ENCODE measurements around the gene KLF15. TPM values are rescaled to one million over a fixed set of nuclear protein-coding genes. Genes with fewer than 3 reads are reported as not detected.

The KLF15 gene
- total RNA-seq (2012; rRNA removed) (under 0.01 and 0.18 TPM in 2 replicates), polyA plus RNA-seq (2012; rRNA removed) (0.14 and 0.24 TPM in 2 replicates), Bru-seq, nascent RNA (percentile 32 among the genes with signal in this experiment), BruChase-seq, experiment 1, labeled RNA remaining after a 6-hour chase (percentile 32 among the genes with signal in this experiment), BruChase-seq, experiment 2, labeled RNA remaining after a 2-hour chase (percentile 23 among the genes with signal in this experiment)
- 0.02 and 0.22 TPM in 2 replicates for polyA plus RNA-seq (2012; cell fraction: cytosol; rRNA removed)
- 0.22 and 0.57 TPM in 2 replicates for polyA plus RNA-seq (2012; cell fraction: nucleus; rRNA removed; ENCODE audit: low replicate concordance)
- long read RNA-seq: 0 reads

DNA sequence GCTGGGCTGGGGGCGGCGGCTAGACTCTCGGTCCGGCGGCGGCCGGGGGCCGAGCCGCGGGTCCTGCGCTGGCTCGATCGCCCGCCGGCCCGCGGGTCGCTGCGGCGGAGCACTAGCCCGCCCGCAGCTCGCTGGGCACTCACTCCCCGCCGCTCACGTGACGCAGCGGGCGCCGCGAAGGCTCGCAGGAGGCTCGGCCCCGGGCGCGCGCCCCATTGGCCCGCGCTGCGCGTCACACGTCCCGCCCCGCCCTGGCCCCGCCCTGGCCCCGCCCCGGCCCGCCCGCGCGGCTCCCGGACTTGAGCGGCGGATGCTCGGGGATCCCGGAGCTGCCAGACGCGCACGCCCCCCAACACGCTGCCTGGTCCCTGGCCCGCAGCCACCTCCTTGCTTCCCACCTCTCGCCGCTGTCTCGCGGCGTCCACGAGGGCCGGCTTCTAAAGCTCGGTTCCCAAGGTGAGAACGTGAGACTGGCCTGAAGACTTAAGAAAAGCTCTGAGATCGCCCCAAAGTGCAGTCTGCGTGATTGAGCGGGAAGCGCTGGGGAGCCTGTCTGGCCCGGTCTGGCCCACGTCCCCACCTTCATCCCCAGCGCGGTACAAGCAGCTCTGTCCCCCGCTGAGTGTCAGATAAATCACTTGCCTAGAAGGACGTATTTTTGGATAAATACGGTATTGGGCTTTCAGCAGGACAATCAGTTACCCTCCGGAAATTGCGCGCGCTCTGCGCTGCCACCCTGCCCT, at the start of gene KLF15:
KLF15 (minus strand) TSS at position 114 of the 743 bp plus-strand sequence. CDS start 4,486 bp downstream, outside the sequence.
- Histone ChIP-seq H4K5ac (ENCODE audit: low read depth, low read length) (no peak within 1 kb of the TSS), H3K4me2 (ENCODE audit: low read depth, low read length) (peak within 1 kb of the TSS; percentile 96), H3K4me3 (ENCODE audit: insufficient read depth, low read depth, low read length) (peak within 1 kb of the TSS; percentile 61), H3K23ac (ENCODE audit: low read depth, low read length) (peak within 1 kb of the TSS; percentile 25; the same call in 1 of the 2 replicates), H3K27me3 (ENCODE audit: control insufficient read depth, insufficient read depth, low read length) (peaks cover 41% of the 10 kb centered on the region), H3K18ac (ENCODE audit: low read depth, low read length) (no peak within 1 kb of the TSS; the same call in 1 of the 2 replicates), H4K91ac (ENCODE audit: insufficient read depth, low read depth, low read length) (no peak within 1 kb of the TSS), H3K27ac (ENCODE audit: insufficient read depth, low read length) (no peak within 1 kb of the TSS), H2BK20ac (ENCODE audit: low read depth, low read length) (no peak within 1 kb of the TSS), H3K36me3 (ENCODE audit: control insufficient read depth, insufficient read depth, low read length) (no peaks in the 10 kb centered on the region), H2BK5ac (ENCODE audit: low read depth, low read length, poor library complexity, severe bottlenecking) (no peak within 1 kb of the TSS), H3K14ac (replicated peaks; ENCODE audit: low read depth, low read length) (no peak within 1 kb of the TSS), H4K8ac (ENCODE audit: low read depth in 2 of 2, low read length in 2 of 2) (no peak within 1 kb of the TSS), H4K20me1 (ENCODE audit: insufficient read depth, low read length) (no peaks in the 10 kb centered on the region; the same call in 1 of the 2 replicates), H3K9ac (ENCODE audit: low read depth, low read length) (peak within 1 kb of the TSS; percentile 58; the same call in 1 of the 2 replicates), H3K4ac (ENCODE audit: low read depth, low read length) (peak within 1 kb of the TSS; percentile 11; the same call in 1 of the 2 replicates), H2BK120ac (ENCODE audit: low read depth, low read length) (no peak within 1 kb of the TSS), H2AK9ac (replicated peaks; ENCODE audit: low read depth, low read length, poor library complexity) (peak within 1 kb of the TSS; percentile 44), H2BK15ac (ENCODE audit: low read depth, low read length) (no peak within 1 kb of the TSS), H3K9me1 (ENCODE audit: insufficient read depth, low read length) (no peaks in the 10 kb centered on the region), H3K9me3 (ENCODE audit: control insufficient read depth, insufficient read depth, low read length) (peaks cover 2% of the 10 kb centered on the region; the same call in 1 of the 2 replicates), H3K79me1 (ENCODE audit: low read depth in 1 of 2, low read length in 2 of 2) (no peaks in the 10 kb centered on the region), H2AFZ (replicated peaks; ENCODE audit: low read length, poor library complexity) (peak within 1 kb of the TSS; percentile 94), H3K56ac (ENCODE audit: extremely low read depth, insufficient read depth, low read length) (no peak within 1 kb of the TSS), H3K4me1 (ENCODE audit: control insufficient read depth, insufficient read depth, low read length) (peaks cover 3% of the 10 kb centered on the region; the same call in 1 of the 2 replicates), H2AK5ac (ENCODE audit: low read depth, low read length) (no peak within 1 kb of the TSS)
- no TSS peak for BruUV-seq (replicated peaks)
- DNase-seq: peak; percentile 72
- ChIA-PET POLR2A (ENCODE audit: unreplicated experiment) (no interaction called here), CTCF (no interaction called here)
- TF ChIP-seq RCOR1 (IDR thresholded peaks at IDR 0.05; ENCODE audit: insufficient replicate concordance, low read length) (no peak), RAD21 (IDR thresholded peaks at IDR 0.05; ENCODE audit: low read length) (no peak), BHLHE40 (IDR thresholded peaks at IDR 0.05; ENCODE audit: low read depth, low read length) (peak; percentile 92), RFX5 (IDR thresholded peaks at IDR 0.05; ENCODE audit: low read depth, low read length) (no peak), MAZ (IDR thresholded peaks at IDR 0.05; ENCODE audit: borderline replicate concordance, low read depth, low read length) (peak; percentile 53; the same call in 1 of the 2 replicates)
- TF ChIP-seq, protein P1, sequence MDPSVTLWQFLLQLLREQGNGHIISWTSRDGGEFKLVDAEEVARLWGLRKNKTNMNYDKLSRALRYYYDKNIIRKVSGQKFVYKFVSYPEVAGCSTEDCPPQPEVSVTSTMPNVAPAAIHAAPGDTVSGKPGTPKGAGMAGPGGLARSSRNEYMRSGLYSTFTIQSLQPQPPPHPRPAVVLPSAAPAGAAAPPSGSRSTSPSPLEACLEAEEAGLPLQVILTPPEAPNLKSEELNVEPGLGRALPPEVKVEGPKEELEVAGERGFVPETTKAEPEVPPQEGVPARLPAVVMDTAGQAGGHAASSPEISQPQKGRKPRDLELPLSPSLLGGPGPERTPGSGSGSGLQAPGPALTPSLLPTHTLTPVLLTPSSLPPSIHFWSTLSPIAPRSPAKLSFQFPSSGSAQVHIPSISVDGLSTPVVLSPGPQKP (IDR thresholded peaks at IDR 0.05; ENCODE audit: borderline replicate concordance, low read depth, low read length): no peak
- TF ChIP-seq, protein P2, sequence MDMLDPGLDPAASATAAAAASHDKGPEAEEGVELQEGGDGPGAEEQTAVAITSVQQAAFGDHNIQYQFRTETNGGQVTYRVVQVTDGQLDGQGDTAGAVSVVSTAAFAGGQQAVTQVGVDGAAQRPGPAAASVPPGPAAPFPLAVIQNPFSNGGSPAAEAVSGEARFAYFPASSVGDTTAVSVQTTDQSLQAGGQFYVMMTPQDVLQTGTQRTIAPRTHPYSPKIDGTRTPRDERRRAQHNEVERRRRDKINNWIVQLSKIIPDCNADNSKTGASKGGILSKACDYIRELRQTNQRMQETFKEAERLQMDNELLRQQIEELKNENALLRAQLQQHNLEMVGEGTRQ (IDR thresholded peaks at IDR 0.05; ENCODE audit: low read depth, low read length): peak; percentile 94
- TF ChIP-seq, protein P3, sequence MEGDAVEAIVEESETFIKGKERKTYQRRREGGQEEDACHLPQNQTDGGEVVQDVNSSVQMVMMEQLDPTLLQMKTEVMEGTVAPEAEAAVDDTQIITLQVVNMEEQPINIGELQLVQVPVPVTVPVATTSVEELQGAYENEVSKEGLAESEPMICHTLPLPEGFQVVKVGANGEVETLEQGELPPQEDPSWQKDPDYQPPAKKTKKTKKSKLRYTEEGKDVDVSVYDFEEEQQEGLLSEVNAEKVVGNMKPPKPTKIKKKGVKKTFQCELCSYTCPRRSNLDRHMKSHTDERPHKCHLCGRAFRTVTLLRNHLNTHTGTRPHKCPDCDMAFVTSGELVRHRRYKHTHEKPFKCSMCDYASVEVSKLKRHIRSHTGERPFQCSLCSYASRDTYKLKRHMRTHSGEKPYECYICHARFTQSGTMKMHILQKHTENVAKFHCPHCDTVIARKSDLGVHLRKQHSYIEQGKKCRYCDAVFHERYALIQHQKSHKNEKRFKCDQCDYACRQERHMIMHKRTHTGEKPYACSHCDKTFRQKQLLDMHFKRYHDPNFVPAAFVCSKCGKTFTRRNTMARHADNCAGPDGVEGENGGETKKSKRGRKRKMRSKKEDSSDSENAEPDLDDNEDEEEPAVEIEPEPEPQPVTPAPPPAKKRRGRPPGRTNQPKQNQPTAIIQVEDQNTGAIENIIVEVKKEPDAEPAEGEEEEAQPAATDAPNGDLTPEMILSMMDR (conservative IDR thresholded peaks at IDR 0.05; ENCODE audit: low read depth, low read length): no peak
- peak; percentile 93 for ATAC-seq (ENCODE audit: low read depth)
- intact Hi-C loops (cut with micrococcal nuclease) (no loop called here), dilution Hi-C loops (cut with HindIII; ENCODE audit: low sequenced_read_pairs, unreplicated experiment) (no loop called here), in situ Hi-C loops (cut with MboI; ENCODE audit: low sequenced_read_pairs) (no loop called here)
- WGBS, 2 experiments (ENCODE audit: extremely low coverage in 2 of 2, insufficient read length in 1 of 2): 0% methylated on average over 3 of the region's 86 CpGs; no CpG with 5 or more reads in 1 of the 2 experiments
